SK-N-SH treated with all-trans-retinoic acid at 6 μM for 48 hours (cell line): ENCODE measurements around the gene FCSK.

Source experiments
- ARNTL ChIP-seq: fragments of 450-650 bp; formaldehyde crosslinking; IDR thresholded peaks from 2 replicates; pipeline ENCODE4 v1.5.0; 2020; ENCODE audit warnings: low read depth, mild to moderate bottlenecking, moderate library complexity, borderline replicate concordance
- CSDC2 ChIP-seq: fragments of 250-450 bp; sonication (Bioruptor Pico); IDR thresholded peaks from 2 replicates; pipeline ENCODE4 v1.5.0; 2020; ENCODE audit warnings: mild to moderate bottlenecking, moderate library complexity
- GLIS3 ChIP-seq: fragments of 250-450 bp; sonication (Bioruptor Pico); IDR thresholded peaks from 2 replicates; pipeline ENCODE4 v1.5.0; 2020; ENCODE audit warnings: mild to moderate bottlenecking, moderate library complexity
- PATZ1 ChIP-seq: fragments of 250-450 bp; sonication (Bioruptor Pico); IDR thresholded peaks from 2 replicates; pipeline ENCODE4 v1.8.0; 2020; ENCODE audit warnings: mild to moderate bottlenecking, moderate library complexity, borderline replicate concordance
- RARB ChIP-seq: fragments of 250-450 bp; sonication (Bioruptor Pico); IDR thresholded peaks from 2 replicates; pipeline ENCODE4 v1.8.0; 2021; ENCODE audit warnings: mild to moderate bottlenecking, moderate library complexity
- TCF4 ChIP-seq: fragments of 250-450 bp; sonication (Bioruptor Pico); IDR thresholded peaks from 2 replicates; pipeline ENCODE4 v1.8.0; 2021; ENCODE audit warnings: mild to moderate bottlenecking, moderate library complexity, borderline replicate concordance
- ZFP3 ChIP-seq: fragments of 250-450 bp; sonication (Bioruptor Pico); IDR thresholded peaks from 2 replicates; pipeline ENCODE4 v1.5.0; 2020; ENCODE audit warnings: mild to moderate bottlenecking, moderate library complexity
- ZFP30 ChIP-seq: fragments of 450-650 bp; formaldehyde crosslinking; IDR thresholded peaks from 2 replicates; pipeline ENCODE4 v1.5.0; 2022; ENCODE audit warnings: mild to moderate bottlenecking, moderate library complexity
- TF ChIP-seq, protein P1 (sequence below): fragments of 250-450 bp; sonication (Bioruptor Pico); IDR thresholded peaks from 2 replicates; pipeline ENCODE4 v1.5.1; 2021; ENCODE audit warnings: mild to moderate bottlenecking, moderate library complexity
- TF ChIP-seq, protein P2 (sequence below): fragments of 250-450 bp; sonication (Bioruptor Pico); IDR thresholded peaks from 2 replicates; pipeline ENCODE4 v1.8.0; 2021; ENCODE audit warnings: low read depth, mild to moderate bottlenecking, moderate library complexity, borderline replicate concordance

DNA sequence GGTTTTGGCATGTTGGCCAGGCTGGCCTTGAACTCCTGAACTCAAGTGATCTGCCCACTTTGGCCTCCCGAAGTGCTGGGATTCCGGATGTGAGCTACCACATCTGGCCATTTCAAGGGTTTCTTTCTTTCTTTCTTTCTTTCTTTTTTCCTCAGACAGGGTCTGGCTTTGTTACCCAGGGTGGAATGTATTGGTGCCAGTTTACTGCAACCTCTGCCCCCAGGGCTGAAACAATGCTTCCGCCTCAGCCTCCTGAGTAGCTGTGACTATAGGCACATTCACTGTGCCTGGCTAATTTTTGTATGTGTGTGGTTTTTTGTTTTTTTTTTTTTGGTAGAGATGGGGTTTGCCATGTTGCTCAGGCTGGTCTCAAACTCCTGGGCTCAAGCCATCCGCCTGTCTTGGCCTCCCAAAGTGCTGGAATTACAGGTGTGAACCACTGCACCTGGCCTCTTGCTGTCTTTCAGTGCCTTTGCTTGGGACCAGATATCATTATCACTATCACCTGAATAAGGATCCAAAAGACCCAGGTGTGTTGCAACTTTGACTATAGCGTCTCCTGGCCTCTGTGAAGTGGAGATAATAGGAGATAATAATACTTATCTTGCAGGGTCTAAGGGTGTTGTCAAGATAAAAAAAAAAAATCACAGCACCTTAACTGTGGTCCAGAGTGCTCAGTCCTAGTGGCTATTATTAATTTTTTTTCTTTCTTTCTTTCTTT lies 3.2 kb downstream of the FCSK start:
- no peak for TF ChIP-seq ZFP30 (CRISPR knock-in tag)
- TF ChIP-seq GLIS3 (CRISPR knock-in tag), result no peak
- TF ChIP-seq PATZ1 (CRISPR knock-in tag), result no peak
- no peak for TF ChIP-seq ARNTL (CRISPR knock-in tag)
- TF ChIP-seq, protein P1, sequence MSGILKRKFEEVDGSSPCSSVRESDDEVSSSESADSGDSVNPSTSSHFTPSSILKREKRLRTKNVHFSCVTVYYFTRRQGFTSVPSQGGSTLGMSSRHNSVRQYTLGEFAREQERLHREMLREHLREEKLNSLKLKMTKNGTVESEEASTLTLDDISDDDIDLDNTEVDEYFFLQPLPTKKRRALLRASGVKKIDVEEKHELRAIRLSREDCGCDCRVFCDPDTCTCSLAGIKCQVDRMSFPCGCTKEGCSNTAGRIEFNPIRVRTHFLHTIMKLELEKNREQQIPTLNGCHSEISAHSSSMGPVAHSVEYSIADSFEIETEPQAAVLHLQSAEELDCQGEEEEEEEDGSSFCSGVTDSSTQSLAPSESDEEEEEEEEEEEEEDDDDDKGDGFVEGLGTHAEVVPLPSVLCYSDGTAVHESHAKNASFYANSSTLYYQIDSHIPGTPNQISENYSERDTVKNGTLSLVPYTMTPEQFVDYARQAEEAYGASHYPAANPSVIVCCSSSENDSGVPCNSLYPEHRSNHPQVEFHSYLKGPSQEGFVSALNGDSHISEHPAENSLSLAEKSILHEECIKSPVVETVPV (CRISPR knock-in tag), result no peak
- TF ChIP-seq ZFP3, result no peak
- no peak for TF ChIP-seq CSDC2 (CRISPR knock-in tag)
- no peak for TF ChIP-seq TCF4 (CRISPR knock-in tag)
- no peak for TF ChIP-seq RARB (CRISPR knock-in tag)
- TF ChIP-seq, protein P2, sequence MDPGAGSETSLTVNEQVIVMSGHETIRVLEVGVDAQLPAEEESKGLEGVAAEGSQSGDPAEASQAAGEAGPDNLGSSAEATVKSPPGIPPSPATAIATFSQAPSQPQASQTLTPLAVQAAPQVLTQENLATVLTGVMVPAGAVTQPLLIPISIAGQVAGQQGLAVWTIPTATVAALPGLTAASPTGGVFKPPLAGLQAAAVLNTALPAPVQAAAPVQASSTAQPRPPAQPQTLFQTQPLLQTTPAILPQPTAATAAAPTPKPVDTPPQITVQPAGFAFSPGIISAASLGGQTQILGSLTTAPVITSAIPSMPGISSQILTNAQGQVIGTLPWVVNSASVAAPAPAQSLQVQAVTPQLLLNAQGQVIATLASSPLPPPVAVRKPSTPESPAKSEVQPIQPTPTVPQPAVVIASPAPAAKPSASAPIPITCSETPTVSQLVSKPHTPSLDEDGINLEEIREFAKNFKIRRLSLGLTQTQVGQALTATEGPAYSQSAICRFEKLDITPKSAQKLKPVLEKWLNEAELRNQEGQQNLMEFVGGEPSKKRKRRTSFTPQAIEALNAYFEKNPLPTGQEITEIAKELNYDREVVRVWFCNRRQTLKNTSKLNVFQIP (CRISPR knock-in tag), result no peak
